SKM-1 treated with dmso at 0.1 percent for 144 hours (cell line): ENCODE data around the gene KAT6B.

Experiments used
- DNase-seq: peaks from one replicate; lab custom pipeline; 2025; ENCODE audit not compliant: unreplicated experiment; lab: John Stamatoyannopoulos, UW

KAT6B gene

DNA sequence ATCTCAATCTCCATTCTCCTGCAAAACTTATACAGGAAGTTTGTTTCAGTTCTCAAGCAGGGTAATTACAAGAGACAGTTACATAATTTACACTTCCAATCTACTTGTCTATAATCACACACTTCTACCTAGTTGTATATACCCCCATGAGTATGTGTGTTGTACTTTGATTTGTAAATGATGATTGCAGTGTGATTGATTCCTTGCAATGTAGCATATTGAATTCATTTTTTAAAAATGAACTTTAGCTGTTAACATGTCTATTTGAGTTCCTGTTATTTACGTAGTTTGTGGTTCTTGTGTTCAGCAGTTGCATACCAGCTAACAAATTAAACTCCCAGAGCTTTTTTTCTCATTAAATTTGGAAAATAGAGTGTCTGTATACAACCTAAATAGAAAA, 182.6 kb downstream of the KAT6B start:
- DNase-seq = no peak

DNA sequence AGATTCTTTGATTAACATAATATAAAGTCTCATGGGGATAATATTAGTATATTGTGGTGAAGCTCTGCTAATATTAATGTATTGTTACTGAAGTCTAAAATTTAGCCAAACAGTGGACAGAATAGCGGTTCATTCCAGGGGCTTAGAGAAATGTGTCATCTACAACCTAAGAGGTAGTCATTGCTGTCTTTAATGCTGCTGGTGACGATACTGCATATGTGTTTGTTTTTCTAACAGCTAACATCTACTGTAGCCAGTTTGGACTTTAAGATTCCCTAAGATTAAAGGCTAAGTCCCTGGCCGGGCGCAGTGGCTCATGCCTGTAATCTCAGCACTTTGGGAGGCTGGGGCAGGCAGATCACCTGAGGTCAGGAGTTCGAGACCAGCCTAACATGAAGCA, 183.0 kb downstream of the KAT6B start:
- DNase-seq = no peak

DNA sequence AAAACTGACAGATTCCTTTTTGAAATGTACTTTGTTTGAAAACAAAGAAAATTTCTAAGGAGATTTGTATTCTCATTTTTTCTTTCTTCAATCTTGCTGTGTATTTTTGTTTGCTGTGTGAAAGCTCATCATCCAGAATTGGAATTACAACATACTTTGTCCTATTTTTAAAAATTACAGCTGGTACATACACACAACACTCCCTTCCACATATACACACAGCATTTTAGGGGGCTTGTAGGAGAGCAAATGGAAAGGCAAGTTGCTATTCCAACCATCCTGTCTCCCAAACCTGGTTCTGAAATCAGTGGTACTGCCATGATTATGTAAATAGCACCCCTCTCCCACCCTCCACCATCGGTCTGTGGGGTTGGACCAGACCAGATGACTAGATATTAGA, 184.0 kb downstream of the KAT6B start:
- no peak for DNase-seq

DNA sequence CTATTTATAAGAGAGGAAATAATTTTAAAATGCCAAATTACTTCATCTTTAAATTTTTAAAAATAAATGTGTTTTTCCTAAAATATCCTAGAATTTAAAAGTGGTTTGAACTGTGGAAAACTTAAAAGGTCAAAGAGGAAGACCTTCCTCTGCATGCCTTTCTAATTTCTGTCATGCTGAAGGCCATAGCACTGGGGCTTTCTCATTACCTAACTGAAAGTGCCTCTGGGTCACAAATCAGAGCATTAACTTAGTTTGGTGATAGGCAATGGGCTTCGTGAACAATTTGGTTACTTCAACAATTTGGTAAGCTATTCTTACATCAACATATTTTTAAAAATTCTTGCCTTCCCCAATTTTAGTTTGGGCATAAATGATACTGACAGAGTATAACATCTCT, 184.8 kb downstream of the KAT6B start:
- DNase-seq = no peak

DNA sequence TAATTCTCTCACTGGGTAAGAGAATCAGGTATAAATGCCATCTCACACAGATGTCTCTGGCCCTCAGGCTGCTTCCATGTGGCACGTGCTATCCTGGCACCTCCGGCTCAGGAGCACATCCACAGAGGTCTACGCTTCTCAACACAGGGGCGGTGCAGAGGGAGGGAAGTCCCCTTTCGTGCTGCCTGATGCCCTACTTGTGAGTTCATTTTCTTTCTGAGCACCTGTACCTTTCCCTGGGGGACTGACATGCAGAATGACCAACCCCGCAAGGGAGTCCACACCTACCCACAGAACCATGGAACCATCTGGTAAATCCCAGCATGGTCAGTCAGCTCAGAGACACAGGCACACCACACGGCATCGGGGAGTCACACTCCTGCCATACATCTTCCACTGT, 186.1 kb downstream of the KAT6B start:
- DNase-seq = no peak

DNA sequence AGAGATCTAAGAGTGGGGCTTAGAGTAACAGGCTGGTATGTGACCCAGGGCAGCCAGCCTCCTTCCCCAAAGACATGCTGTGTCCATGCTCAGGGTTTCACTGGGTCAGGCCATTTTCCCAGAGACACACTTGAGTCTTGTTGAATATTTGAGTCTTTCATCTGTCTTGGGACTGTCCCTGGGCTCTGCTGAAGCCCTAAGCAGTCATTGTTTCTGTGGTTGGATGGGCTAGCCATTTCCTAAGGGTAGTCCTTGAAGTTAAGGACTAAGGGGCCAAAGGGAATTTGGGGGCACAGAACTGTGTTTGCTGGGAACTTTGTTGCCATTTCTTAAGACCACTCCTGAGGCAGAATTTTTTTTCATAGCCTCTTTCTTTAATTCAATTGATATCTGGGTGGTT, 186.6 kb downstream of the KAT6B start:
- no peak for DNase-seq

DNA sequence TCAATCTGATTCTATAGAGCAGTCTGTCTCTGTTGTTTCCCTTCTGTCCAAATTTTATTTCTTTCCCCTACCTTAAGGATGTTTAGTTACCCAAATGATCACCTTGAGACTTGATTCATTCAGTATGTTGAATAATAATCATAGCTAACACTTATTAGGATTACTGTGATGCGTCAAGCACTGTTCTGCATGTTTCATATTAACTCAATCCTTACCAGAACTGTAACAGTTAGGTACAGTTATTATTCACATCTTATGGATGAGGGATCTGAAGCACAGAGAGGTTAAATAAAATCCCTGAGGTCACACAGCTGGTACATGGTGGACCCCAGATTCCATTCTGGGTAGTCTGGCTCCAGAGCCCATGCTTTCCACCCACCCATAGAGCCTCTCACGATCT, 187.1 kb downstream of the KAT6B start:
- DNase-seq = no peak

DNA sequence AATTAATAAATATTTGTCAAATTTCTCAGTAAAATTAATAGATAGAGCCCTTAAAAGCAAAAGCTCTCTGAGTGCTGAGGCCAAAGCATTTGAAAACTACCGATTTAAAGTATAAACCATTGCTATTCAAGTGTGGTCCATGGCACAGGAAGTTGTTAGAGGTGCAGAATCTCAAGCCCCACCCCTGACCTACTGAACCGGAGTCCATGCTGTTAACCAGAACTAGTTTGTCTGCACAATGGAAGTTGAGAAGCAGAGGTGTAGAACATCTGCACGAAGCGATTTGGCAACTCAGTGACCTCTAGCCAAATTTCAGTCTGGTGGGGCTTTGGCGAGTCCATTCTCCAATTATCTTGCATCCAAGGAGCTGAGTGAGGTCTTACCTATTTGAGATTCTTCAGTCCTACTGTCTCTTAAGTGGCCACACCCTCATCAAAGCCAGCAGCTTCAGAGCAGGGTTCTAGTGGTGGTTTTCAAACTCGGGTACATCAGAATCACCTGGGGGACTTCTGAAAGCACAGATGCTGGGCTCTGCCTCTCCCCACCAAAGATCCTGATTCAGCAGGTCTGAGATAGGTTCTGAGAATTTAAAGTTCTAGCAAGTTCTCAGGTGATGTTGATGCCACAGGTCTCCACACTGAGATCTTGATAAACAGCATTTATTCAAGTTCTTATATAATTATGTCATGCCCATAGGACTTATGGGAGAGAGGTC, 188.3 kb downstream of the KAT6B start:
- no peak for DNase-seq

DNA sequence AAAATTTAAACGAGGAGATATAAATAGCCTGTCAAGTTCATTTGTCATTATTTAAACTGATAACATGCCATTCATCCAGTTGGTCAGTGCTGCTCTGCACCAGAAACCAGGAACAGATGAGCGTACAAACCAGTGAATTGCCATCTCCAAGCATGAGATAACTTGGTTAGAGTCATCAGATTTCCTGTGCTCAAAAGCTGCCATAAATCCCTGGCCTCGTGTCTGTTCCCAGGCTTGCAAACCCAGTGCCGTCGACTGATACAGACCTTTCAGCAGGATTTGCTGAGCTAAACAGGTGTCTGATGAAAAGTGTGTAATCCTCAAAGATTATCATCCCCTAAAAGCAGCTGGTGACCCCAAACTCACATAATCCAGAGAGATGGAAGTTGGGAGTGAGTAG, 189.0 kb downstream of the KAT6B start:
- no peak for DNase-seq

DNA sequence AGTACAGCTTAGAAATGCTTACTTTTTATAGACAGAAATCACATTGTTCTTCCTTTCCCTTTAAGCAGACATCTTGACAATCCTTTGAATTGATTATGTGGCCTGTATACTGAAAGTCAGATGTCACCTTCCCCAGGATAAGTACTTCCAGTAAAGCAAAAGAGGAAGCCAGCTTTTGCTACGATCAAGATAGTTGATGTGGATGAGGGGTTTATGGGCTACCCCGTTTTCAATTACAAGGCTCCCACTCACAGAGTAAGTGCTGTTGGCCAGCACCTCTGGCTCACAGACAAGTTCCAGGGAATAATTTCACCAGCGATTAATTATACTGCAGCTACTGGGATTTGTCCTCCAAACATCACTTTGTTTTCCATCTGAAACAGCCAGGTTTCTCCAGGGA, 189.9 kb downstream of the KAT6B start:
- no peak for DNase-seq

DNA sequence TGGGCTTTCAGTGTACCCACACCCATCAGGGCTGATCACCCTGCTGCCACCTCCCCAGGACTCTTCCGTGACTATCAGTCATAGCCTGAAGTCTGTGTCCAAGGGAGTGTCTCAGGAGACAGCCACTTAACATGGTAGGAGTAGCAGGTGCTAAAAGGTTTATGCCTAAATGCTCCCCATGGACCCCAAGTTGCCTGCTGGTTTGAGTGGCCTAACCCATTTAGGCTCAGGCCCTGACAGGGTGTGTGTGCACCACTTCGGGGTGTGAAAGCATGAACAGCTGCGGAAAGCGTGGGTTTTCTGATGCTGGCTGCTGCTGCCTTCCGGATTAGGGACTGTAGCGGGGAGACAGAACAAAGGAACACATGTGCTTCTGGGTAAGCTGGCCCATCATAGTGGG, 191.9 kb downstream of the KAT6B start:
- DNase-seq = no peak

DNA sequence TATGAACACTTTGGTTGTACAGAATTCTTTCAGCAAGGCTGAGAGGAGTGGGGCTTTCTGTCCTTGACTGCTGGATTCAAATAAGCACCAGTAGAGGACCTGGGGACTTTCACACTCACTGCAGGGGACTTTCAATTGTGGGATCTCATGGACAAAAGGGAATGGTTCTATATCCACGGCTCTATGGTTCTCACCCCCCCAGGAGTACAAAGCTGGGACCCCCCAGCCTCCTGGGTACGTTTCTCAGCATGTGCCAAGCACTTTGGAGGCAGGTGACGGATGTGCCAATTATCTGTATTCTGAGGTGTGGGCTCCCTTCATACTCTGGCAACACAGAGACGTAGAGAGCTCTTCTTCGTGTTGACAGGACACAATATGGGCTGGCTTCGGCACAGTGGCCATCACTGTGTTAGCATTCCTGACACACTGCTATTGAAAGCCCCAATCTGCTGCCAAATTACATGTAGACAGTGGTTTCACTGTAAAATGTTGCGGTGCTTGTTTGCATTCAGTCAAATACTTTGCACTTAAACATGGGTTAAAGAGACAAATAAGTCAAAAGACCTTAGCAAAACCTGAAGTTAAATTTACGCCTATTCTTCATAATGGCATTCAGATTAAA, 192.4 kb downstream of the KAT6B start:
- no peak for DNase-seq

DNA sequence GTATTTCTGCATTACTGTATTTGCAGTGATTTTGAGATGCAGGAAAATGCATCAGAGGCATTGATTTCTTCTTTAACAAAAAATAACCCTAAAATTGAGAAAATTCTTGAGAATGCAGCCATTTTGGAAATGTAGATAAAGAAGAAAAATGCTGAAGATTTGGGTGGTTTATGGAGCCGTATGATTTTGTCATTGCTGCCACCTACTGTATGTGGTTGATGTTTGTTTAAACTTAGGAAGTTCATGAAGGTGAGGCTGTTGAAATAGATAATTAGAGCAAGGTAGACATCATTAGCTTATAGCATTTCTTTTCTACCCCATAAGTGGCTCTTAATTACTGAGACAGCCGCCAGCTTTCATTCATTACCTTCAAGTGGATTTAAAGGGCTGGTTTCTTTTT, 193.0 kb downstream of the KAT6B start:
- no peak for DNase-seq

DNA sequence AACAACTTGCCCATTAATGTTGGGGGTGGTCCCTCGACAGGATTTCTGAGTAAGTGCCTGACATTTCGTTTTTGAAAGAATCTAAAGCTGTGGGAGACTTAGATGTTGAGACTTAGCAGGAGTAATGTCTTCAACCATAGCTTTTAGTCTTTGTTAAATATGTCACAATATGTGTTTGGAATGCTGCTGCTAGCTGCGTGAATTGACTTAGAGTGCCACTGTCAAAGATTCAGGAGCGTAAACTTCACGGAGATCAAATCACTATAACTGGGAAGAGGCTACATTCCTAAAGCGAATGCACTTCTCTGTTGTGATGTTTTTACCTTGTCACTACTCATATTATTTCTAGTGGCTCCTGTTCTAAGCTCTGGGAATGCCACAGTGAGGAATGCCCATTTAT, 193.8 kb downstream of the KAT6B start:
- DNase-seq = no peak

DNA sequence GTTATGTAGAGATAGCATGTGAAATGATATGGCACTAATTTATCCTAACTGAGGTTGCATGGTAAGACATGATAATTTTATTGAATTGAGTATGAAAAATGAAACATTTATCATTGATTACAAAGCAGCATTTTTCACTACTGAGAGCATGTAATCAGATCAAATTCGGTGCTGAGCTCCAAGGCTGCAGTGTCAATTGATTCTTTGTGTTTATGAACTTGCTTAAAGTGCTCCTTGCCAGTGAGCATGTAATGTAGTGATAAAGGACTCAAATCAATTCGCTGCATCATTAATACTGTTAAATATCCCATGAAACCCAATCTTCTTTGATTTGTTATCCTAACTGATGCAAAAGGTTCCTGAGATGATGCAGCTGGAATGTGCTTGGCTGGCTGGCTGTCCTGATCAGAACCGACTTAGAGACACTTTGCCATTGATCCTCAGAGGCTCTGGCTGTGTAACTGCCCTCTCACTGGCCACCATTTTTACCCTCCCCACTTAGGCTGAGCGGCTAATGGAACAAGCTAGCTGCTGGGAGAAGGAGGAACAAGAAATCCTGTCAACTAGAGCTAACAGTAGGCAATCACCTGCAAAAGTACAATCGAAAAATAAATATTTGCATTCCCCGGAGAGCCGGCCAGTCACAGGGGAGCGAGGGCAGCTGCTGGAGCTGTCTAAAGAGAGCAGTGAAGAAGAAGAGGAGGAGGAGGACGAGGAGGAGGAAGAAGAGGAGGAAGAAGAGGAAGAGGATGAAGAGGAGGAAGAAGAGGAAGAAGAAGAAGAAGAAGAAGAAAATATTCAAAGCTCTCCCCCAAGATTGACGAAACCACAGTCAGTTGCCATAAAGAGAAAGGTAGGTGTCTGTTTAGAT, 195.2 kb downstream of the KAT6B start:
- no peak for DNase-seq

DNA sequence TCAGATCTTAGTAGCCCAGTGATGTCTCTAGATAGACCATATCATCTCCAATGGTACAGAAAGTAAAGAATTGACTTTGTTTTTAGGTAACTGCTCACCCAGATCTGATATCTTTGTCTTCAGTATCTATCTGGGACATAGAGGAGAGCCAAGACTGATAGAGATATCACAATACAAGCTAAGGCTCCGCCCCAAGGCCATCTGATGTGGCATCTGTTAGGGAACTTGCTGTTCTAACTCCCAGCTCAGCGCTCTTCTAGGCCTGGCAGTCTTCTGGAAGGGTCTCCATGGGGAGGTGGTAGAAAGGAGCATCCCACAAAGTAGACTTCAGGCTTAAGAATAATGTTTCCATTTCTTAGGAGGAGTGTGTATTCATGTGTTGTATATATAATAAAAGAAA, 196.7 kb downstream of the KAT6B start:
- DNase-seq = no peak

DNA sequence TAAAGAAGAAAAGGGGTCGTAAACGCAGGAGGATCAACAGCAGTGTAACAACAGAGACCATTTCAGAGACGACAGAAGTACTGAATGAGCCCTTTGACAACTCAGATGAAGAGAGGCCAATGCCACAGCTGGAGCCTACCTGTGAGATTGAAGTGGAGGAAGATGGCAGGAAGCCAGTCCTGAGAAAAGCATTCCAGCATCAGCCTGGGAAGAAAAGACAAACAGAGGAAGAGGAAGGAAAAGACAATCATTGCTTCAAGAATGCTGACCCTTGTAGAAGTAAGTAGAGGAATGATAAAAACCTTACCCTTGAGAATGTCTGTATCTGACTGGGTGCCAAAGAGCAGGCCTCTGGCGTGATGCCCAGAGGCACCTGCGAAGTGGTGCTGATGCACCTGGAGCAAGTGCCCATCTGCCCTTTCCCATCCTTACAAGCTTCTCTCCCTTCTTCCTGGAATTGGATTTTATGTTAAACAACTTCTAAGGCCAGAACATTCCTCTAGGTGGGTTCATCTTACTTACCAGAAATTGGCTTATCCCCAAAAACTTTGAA, 198.6 kb downstream of the KAT6B start:
- no peak for DNase-seq

DNA sequence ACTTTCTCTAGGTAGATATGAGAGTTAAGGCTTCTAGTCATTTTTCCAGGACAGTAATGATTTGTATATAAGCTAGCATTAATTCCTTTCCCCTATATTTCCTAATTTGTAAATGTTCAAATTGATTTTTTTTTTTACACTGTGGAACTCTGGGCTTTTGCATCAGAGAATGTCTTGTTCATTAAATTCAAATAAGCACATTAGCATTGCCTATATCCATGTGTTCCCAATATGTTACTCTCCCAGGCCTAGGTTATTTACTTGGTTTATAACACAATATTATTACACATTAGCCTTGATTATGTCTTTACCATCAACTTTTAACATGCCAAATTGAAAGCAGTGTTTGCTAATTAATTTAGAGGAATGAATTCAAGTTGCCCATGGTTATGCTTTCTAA, 201.6 kb downstream of the KAT6B start:
- no peak for DNase-seq

DNA sequence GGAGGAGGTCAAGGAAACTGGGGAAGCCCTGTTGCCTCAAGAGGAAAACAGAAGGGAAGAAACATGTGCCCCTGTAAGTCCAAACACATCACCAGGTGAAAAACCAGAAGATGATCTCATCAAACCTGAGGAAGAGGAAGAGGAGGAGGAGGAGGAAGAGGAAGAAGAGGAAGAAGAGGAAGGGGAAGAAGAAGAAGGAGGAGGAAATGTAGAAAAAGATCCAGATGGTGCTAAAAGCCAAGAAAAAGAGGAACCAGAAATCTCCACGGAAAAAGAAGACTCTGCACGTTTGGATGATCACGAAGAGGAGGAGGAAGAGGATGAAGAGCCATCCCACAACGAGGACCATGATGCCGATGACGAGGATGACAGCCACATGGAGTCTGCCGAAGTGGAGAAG, 202.3 kb downstream of the KAT6B start:
- peak; percentile 55 for DNase-seq

DNA sequence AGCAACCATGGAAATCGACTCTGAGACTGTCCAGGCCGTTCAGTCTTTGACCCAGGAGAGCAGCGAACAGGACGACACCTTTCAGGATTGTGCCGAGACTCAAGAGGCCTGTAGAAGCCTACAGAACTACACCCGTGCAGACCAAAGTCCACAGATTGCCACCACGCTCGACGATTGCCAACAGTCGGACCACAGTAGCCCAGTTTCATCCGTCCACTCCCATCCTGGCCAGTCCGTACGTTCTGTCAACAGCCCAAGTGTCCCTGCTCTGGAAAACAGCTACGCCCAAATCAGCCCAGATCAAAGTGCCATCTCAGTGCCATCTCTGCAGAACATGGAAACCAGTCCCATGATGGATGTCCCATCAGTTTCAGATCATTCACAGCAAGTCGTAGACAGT, 203.0 kb downstream of the KAT6B start:
- no peak for DNase-seq

DNA sequence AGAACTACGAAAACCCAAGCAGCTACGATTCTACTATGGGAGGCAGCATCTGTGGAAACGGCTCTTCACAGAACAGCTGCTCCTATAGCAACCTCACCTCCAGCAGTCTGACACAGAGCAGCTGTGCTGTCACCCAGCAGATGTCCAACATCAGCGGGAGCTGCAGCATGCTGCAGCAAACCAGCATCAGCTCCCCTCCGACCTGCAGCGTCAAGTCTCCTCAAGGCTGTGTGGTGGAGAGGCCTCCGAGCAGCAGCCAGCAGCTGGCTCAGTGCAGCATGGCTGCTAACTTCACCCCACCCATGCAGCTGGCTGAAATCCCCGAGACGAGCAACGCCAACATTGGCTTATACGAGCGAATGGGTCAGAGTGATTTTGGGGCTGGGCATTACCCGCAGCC, 203.5 kb downstream of the KAT6B start:
- DNase-seq = no peak

DNA sequence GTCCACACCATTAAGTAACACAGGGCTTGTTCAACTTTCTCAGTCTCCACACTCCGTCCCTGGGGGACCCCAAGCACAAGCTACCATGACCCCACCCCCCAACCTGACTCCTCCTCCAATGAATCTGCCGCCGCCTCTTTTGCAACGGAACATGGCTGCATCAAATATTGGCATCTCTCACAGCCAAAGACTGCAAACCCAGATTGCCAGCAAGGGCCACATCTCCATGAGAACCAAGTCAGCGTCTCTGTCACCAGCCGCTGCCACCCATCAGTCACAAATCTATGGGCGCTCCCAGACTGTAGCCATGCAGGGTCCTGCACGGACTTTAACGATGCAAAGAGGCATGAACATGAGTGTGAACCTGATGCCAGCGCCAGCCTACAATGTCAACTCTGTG, 204.0 kb downstream of the KAT6B start:
- no peak for DNase-seq
